CD4-positive, alpha-beta T cell treated with Interleukin-4 for 1 hour (primary cell): ENCODE data around the gene MLYCD.

Experiments
- DNase-seq, 2 donors: peaks; one replicate each; pipeline ENCODE4 v3.0.0-alpha.2; 2020 to 2022

Gene MLYCD

DNA sequence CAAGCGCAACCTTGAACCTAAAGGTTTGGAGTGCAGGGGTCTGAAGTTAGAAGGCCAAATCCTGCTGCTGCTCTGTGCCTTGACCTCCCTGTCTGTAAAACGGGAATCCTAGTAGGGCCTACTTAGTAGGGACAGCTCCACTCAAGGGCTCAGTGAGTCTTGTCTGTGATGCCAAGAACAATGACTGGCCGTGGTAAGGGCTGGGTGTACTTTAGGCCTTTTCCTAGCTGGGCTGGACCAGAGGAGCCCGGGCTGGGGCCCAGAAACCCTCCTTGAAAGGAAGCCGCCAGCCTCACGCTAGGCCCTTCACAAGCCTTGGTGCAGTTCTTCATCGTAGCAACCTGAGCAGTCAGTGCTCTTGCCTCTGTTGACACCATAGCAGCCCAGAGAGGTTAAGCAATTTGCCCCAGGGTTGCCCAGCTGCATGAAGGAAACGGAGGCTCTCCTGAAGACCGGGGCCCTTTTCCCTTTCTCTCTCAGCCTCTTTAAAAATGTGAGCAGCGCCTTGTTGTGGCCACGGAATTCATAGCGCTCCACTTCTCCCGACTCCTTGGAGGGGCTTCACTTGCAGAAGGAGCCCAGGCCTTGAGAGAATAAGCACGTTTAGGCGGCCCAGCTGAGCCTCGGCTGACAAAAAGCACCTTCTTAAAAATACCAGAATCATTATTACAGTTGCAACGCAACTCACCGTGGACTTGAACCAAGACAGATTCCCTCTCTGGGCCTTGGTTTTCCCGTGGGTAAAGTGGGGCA lies 73.5 kb downstream of the MLYCD start:
- no peak for DNase-seq

- DNase-seq, result no peak
These were observed 74.2 kb downstream of the MLYCD start for GRCh38 chr16:83973077-83973476.

- DNase-seq, result no peak
These were observed 74.9 kb downstream of the MLYCD start for GRCh38 chr16:83973581-83974385.

DNA sequence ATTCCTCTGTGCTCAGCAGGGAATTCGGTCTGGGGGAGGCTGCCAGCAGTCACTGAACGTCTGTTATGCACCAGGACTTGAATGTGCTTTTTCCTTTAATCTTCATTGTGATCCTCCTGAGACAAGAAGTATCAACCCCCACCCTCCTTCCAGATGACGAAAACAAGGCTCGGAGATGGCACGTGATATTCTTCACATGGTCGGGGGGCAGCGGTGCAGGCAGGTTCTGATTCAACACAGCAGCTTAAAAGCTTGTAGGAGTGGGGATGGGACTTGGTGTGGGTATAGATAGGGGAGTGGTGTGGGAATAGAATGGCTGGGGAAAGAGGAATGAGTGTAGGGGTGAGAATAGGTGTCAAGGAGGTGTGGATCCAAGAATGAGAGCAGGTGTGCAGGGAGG lies 75.6 kb downstream of the MLYCD start:
- DNase-seq, result no peak

DNA sequence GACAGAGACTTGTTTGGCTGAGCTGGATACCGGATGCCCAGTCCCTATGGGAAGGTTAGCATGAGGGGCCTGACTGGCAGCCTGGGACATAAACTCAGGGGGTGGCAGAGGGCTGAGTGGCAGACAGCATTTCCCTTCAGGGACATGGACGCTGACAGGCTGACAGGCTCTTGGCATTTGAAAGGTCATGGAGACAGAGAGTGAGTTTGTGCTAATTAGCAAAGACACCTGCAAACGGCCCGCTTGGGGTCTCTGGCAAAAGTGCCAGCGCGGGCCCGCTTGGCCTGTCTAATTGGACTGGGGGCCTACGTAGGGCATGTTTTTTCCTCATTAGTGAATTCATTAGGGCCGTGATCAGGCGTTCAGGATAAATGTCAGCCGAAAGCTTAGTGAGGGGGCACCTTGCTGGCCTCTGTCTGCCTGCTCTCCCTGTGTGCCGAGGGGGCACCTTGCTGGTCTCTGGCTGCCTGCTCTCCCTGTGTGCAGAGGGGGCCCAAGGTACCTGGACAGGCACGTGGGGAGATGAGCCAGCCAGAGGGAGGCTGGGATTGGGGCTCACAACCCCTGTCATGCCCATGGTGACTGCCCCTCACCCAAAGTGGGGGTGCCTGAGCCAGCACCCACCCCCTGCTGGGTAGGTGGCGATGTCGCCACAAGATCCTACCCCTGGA lies 76.8 kb downstream of the MLYCD start:
- DNase-seq, result no peak
